Tibial nerve (tissue), 4 donors: ENCODE measurements around the gene SLC66A2.

ENCODE experiments used
- EP300 ChIP-seq, 2 donors: sonication (generic); formaldehyde crosslinking; IDR thresholded peaks; one replicate each; pipeline ENCODE4 v1.6.1; 2017; ENCODE audit warnings: antibody characterized with exemption in 2 of 2, mild to moderate bottlenecking in 1 of 2
- TF ChIP-seq, protein P1 (sequence below), 5 experiments: fragments of 200-600 bp in 3 of 5; fragments of 450-650 bp in 2 of 5; sonication (generic) in 3 of 5; IDR thresholded peaks; one replicate each; pipeline ENCODE4 v1.5.1; 2016 to 2019; ENCODE audit warnings: antibody characterized with exemption in 5 of 5, mild to moderate bottlenecking in 3 of 5, moderate library complexity in 2 of 5

DNA sequence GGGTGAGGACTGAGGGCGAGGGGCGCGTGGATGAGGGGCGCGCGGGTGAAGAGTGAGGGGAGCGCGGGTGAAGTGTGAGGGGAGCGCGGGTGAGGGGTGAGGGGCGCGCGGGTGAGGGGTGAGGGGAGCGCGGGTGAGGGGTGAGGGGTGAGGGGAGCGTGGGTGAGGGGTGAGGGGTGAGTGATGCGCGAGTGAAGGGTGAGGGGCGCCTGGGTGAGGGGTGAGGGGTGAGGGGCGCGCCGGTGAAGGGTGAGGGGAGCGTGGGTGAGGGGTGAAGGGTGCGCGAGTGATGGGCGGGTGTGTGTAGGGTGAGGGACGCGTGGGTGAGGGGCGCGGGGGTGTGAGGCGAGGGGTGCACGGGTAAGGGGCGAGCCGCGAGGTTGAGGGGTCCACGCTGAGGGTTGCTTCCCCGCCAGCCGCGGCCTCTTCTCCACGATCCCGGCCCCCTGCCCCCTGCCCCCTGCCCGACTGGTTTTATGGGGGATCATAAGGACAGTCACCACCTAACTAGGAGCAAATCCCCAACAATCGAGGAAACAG lies 1.1 kb upstream of the SLC66A2 start:
- TF ChIP-seq EP300 (IDR thresholded peaks at IDR 0.05), result no peak
- TF ChIP-seq, protein P1, sequence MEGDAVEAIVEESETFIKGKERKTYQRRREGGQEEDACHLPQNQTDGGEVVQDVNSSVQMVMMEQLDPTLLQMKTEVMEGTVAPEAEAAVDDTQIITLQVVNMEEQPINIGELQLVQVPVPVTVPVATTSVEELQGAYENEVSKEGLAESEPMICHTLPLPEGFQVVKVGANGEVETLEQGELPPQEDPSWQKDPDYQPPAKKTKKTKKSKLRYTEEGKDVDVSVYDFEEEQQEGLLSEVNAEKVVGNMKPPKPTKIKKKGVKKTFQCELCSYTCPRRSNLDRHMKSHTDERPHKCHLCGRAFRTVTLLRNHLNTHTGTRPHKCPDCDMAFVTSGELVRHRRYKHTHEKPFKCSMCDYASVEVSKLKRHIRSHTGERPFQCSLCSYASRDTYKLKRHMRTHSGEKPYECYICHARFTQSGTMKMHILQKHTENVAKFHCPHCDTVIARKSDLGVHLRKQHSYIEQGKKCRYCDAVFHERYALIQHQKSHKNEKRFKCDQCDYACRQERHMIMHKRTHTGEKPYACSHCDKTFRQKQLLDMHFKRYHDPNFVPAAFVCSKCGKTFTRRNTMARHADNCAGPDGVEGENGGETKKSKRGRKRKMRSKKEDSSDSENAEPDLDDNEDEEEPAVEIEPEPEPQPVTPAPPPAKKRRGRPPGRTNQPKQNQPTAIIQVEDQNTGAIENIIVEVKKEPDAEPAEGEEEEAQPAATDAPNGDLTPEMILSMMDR (IDR thresholded peaks at IDR 0.05), result no peak
